ENCODE data around the gene FAM177A1.
A peak's percentile ranks its signal among the peaks of the same experiment; 100 is the strongest.
"Not testable (repeated sequence)": the region's sequence is repeated elsewhere in the genome, so short reads cannot be mapped to it uniquely, and the experiment has no call there.

Gene FAM177A1

GRCh38 chr14:35044939-35045797 lies 904 bp upstream of the FAM177A1 start:
- peak; percentile 20 to 60 for DNase-seq
- TF ChIP-seq POLR2A (IDR thresholded peaks at IDR 0.05; ENCODE audit: low read length) (no peak), GATA1 (IDR thresholded peaks at IDR 0.05; ENCODE audit: low read depth, low read length) (no peak)

- TF ChIP-seq GATA1 (IDR thresholded peaks at IDR 0.05; ENCODE audit: low read depth, low read length): no peak
- TF ChIP-seq POLR2A (IDR thresholded peaks at IDR 0.05; ENCODE audit: low read length): peak; percentile 79
- DNase-seq: no peak
Observed at GRCh38 chr14:35045798-35046047, 349 bp upstream of the FAM177A1 start.

GRCh38 chr14:35046751-35047536 lies 872 bp downstream of the FAM177A1 start:
- peak; percentile 76 to 82 for DNase-seq

GRCh38 chr14:35047976-35048513 lies 2.0 kb downstream of the FAM177A1 start:
- no peak for TF ChIP-seq GATA1 (IDR thresholded peaks at IDR 0.05; ENCODE audit: low read depth, low read length)
- no peak for TF ChIP-seq POLR2A (IDR thresholded peaks at IDR 0.05; ENCODE audit: low read length)
- peak in 1 of 2 experiments; percentile 33 for DNase-seq

More at GRCh38 chr14:35046751-35047536, 872 bp downstream of the FAM177A1 start:
- TF ChIP-seq GATA1 (IDR thresholded peaks at IDR 0.05; ENCODE audit: low read depth, low read length) (no peak), POLR2A (IDR thresholded peaks at IDR 0.05; ENCODE audit: low read length) (no peak)

- no peak for TF ChIP-seq POLR2A (IDR thresholded peaks at IDR 0.05; ENCODE audit: low read length)
- no peak for TF ChIP-seq GATA1 (IDR thresholded peaks at IDR 0.05; ENCODE audit: low read depth, low read length)
- peak; percentile 60 to 79 for DNase-seq
Observed at GRCh38 chr14:35050652-35051051, 4.6 kb downstream of the FAM177A1 start.

GRCh38 chr14:35051796-35052195 lies 5.7 kb downstream of the FAM177A1 start:
- TF ChIP-seq POLR2A (IDR thresholded peaks at IDR 0.05; ENCODE audit: low read length) (no peak), GATA1 (IDR thresholded peaks at IDR 0.05; ENCODE audit: low read depth, low read length) (no peak)
- DNase-seq: no peak

GRCh38 chr14:35052637-35053036 lies 6.6 kb downstream of the FAM177A1 start:
- TF ChIP-seq GATA1 (IDR thresholded peaks at IDR 0.05; ENCODE audit: low read depth, low read length) (no peak), POLR2A (IDR thresholded peaks at IDR 0.05; ENCODE audit: low read length) (no peak)
- no peak for DNase-seq

GRCh38 chr14:35061113-35061791 lies 15.2 kb downstream of the FAM177A1 start:
- not testable (repeated sequence) for DNase-seq

- DNase-seq: not testable (repeated sequence)
Observed at GRCh38 chr14:35065731-35066130, 19.7 kb downstream of the FAM177A1 start.

GRCh38 chr14:35068238-35069012 lies 22.4 kb downstream of the FAM177A1 start:
- TF ChIP-seq GATA1 (IDR thresholded peaks at IDR 0.05; ENCODE audit: low read depth, low read length) (no peak), POLR2A (IDR thresholded peaks at IDR 0.05; ENCODE audit: low read length) (no peak)
- DNase-seq: no peak

GRCh38 chr14:35072226-35072625 lies 26.2 kb downstream of the FAM177A1 start:
- no peak for TF ChIP-seq POLR2A (IDR thresholded peaks at IDR 0.05; ENCODE audit: low read length)
- TF ChIP-seq GATA1 (IDR thresholded peaks at IDR 0.05; ENCODE audit: low read depth, low read length): no peak
- no peak for DNase-seq

- TF ChIP-seq GATA1 (IDR thresholded peaks at IDR 0.05; ENCODE audit: low read depth, low read length) (no peak), POLR2A (IDR thresholded peaks at IDR 0.05; ENCODE audit: low read length) (no peak)
Observed at GRCh38 chr14:35073486-35073885, 27.4 kb downstream of the FAM177A1 start.

GRCh38 chr14:35078082-35078481 lies 32.0 kb downstream of the FAM177A1 start:
- TF ChIP-seq POLR2A (IDR thresholded peaks at IDR 0.05; ENCODE audit: low read length) (no peak), GATA1 (IDR thresholded peaks at IDR 0.05; ENCODE audit: low read depth, low read length) (no peak)
- no peak for DNase-seq

More at GRCh38 chr14:35073486-35073885, 27.4 kb downstream of the FAM177A1 start:
- DNase-seq: peak; percentile 8 to 55

Measured in erythroblast (primary cell).